Measurements from ENCODE around the gene UBE2A. TPM values are rescaled to one million over a fixed set of nuclear protein-coding genes. Genes with fewer than 3 reads are reported as not detected.

UBE2A gene
- total RNA-seq, 1 donor from 2014 or later, result 35.8 TPM

GRCh38 chrX:119541188-119541587 is 33.2 kb upstream of the UBE2A start:
- peaks cover 0 to 6% of the 10 kb centered on the region in 2 donors for H3K36me3 ChIP-seq
- no peaks in the 10 kb centered on the region for H3K27me3 ChIP-seq
- no peak for DNase-seq (ENCODE audit: extremely low spot score in 2 of 2)
- no peaks in the 10 kb centered on the region for H3K4me1 ChIP-seq
- H3K9me3 ChIP-seq, result no peaks in the 10 kb centered on the region
- no peak overlapping the region for H3K27ac ChIP-seq
- TF ChIP-seq CTCF (IDR thresholded peaks at IDR 0.05) (no peak), POLR2A (IDR thresholded peaks at IDR 0.05) (no peak), POLR2AphosphoS5 (IDR thresholded peaks at IDR 0.05; ENCODE audit: insufficient read depth in 1 of 2, low read depth in 1 of 2) (no peak)
- intact Hi-C loops (cut with DNase I), result no loop called here
- no peak overlapping the region for H3K4me3 ChIP-seq

- no peaks in the 10 kb centered on the region for H3K36me3 ChIP-seq
- no peak for DNase-seq (ENCODE audit: extremely low spot score in 2 of 2)
- no peaks in the 10 kb centered on the region for H3K27me3 ChIP-seq
- H3K9me3 ChIP-seq, result no peaks in the 10 kb centered on the region
- TF ChIP-seq POLR2A (IDR thresholded peaks at IDR 0.05) (no peak), CTCF (IDR thresholded peaks at IDR 0.05) (no peak), POLR2AphosphoS5 (IDR thresholded peaks at IDR 0.05; ENCODE audit: insufficient read depth in 1 of 2, low read depth in 1 of 2) (no peak)
- intact Hi-C loops (cut with DNase I), result no loop called here
- no peaks in the 10 kb centered on the region for H3K4me1 ChIP-seq
- no peak overlapping the region for H3K4me3 ChIP-seq
- no peak overlapping the region for H3K27ac ChIP-seq
Observed at GRCh38 chrX:119549327-119550016, 24.9 kb upstream of the UBE2A start.

- no peak overlapping the region for H3K27ac ChIP-seq
- peaks cover 0 to under 1% of the 10 kb centered on the region in 2 donors for H3K36me3 ChIP-seq
- H3K9me3 ChIP-seq, result no peaks in the 10 kb centered on the region
- intact Hi-C loops (cut with DNase I), result no loop called here
- TF ChIP-seq POLR2AphosphoS5 (IDR thresholded peaks at IDR 0.05; ENCODE audit: insufficient read depth in 1 of 2, low read depth in 1 of 2) (no peak), POLR2A (IDR thresholded peaks at IDR 0.05) (no peak), CTCF (IDR thresholded peaks at IDR 0.05) (no peak)
- H3K27me3 ChIP-seq, result no peaks in the 10 kb centered on the region
- H3K4me3 ChIP-seq, result no peak overlapping the region
- no peak for DNase-seq (ENCODE audit: extremely low spot score in 2 of 2)
- no peaks in the 10 kb centered on the region for H3K4me1 ChIP-seq
Observed at GRCh38 chrX:119552508-119552907, 21.9 kb upstream of the UBE2A start.

- TF ChIP-seq CTCF (IDR thresholded peaks at IDR 0.05), result no peak
- peak; percentile 48 to 89 for TF ChIP-seq POLR2AphosphoS5 (IDR thresholded peaks at IDR 0.05; ENCODE audit: insufficient read depth in 1 of 2, low read depth in 1 of 2)
- Histone ChIP-seq H3K27me3 (no peaks in the 10 kb centered on the region), H3K36me3 (no peaks in the 10 kb centered on the region), H3K27ac (peak within 1 kb of the TSS; percentile 54), H3K9me3 (no peaks in the 10 kb centered on the region), H3K4me3 (peak within 1 kb of the TSS; percentile 51 to 53), H3K4me1 (peaks cover 14% of the 10 kb centered on the region)
- intact Hi-C loops (cut with DNase I), result no loop called here
- DNase-seq (ENCODE audit: extremely low spot score in 2 of 2), result peak in 1 of 2 donors; percentile 90
Observed at GRCh38 chrX:119565107-119565663, 9.2 kb upstream of the UBE2A start, which contains the start of gene STEEP1. TSS of gene STEEP1 (minus strand) at chrX:119565409. CDS start at chrX:119565355, 54 bp downstream.

GRCh38 chrX:119570351-119570835 is 4.0 kb upstream of the UBE2A start:
- no peak for TF ChIP-seq POLR2A (IDR thresholded peaks at IDR 0.05)
- TF ChIP-seq CTCF (IDR thresholded peaks at IDR 0.05), result no peak
- no peak for TF ChIP-seq POLR2AphosphoS5 (IDR thresholded peaks at IDR 0.05; ENCODE audit: insufficient read depth in 1 of 2, low read depth in 1 of 2)
- no peak for DNase-seq (ENCODE audit: extremely low spot score in 2 of 2)
- H3K27ac ChIP-seq, result no peak overlapping the region
- no peak overlapping the region for H3K4me3 ChIP-seq
- H3K36me3 ChIP-seq, result no peaks in the 10 kb centered on the region
- H3K27me3 ChIP-seq, result no peaks in the 10 kb centered on the region
- intact Hi-C loops (cut with DNase I), result no loop called here
- no peaks in the 10 kb centered on the region for H3K9me3 ChIP-seq
- peaks cover 2% of the 10 kb centered on the region for H3K4me1 ChIP-seq

Measured in vagina (tissue), 2 donors.